Body of pancreas (tissue), 4 donors: ENCODE data around the gene KRTAP5-9. TPM values are rescaled to one million over a fixed set of nuclear protein-coding genes. Genes with fewer than 3 reads are reported as not detected.
"Not testable (repeated sequence)": the region's sequence is repeated elsewhere in the genome, so short reads cannot be mapped to it uniquely, and the experiment has no call there.

Experiments used
- ATAC-seq: fragments of 150-250 bp; one replicate; pipeline ENCODE4 v1.9.1; 2016
- DNase-seq, 4 donors: peaks; one replicate each; pipeline ENCODE4 v3.0.0-alpha.2; 2019
- H3K27ac ChIP-seq, 4 donors: fragments of 200-600 bp; sonication (generic); 1 replicate in 3 of 4; 2 replicates in 1 of 4; pipeline versions ENCODE4 v1.5.1 to v1.6.1; 2016 to 2019; ENCODE audit warnings: mild to moderate bottlenecking in 1 of 4, mixed read lengths in 1 of 4, moderate library complexity in 1 of 4
- H3K27me3 ChIP-seq, 2 donors: fragments of 200-600 bp; sonication (generic); one replicate each; pipeline ENCODE4 v1.6.0; 2016; ENCODE audit warnings: mild to moderate bottlenecking in 1 of 2
- H3K36me3 ChIP-seq, 2 donors: fragments of 200-600 bp; sonication (generic); replicated peaks in 1 of 2; 2 replicates each; pipeline ENCODE4 v1.5.1; 2016; ENCODE audit warnings: low read depth in 2 of 2; ENCODE audit not compliant: insufficient read depth in 1 of 2
- H3K4me1 ChIP-seq: fragments of 200-600 bp; sonication (generic); one replicate; pipeline ENCODE4 v1.6.0; 2016
- H3K4me3 ChIP-seq, 2 donors: fragments of 200-600 bp; sonication (generic); 1 replicate in 1 of 2; 2 replicates in 1 of 2; pipeline ENCODE4 v1.5.1; 2016 to 2019
- H3K9me3 ChIP-seq, 3 donors: fragments of 200-600 bp; sonication (generic); 1 replicate in 2 of 3; 2 replicates in 1 of 3; pipeline ENCODE4 v1.5.1; 2016
- CTCF ChIP-seq, 7 experiments: fragments of 450-650 bp in 4 of 7; fragments of 200-600 bp in 3 of 7; sonication (generic) in 3 of 7; IDR thresholded peaks; one replicate each; pipeline ENCODE4 v1.5.1; 2016 to 2019; ENCODE audit warnings: antibody characterized with exemption in 7 of 7
- POLR2A ChIP-seq, 3 donors: fragments of 450-650 bp; IDR thresholded peaks; one replicate each; pipeline ENCODE4 v1.6.1; 2016; ENCODE audit warnings: antibody characterized with exemption in 3 of 3, mild to moderate bottlenecking in 2 of 3
- WGBS, 2 donors: methylation state at CpG; one replicate each; pipeline ENCODE4 v1.1.5; 2017; 5-methylcytosine and 5-hydroxymethylcytosine counted together
- intact Hi-C: fragments of 100-400 bp; cut with DNase I; formaldehyde crosslinking; loops from one replicate; pipeline ENCODE4 v1.15.1; 2023
- total RNA-seq, 2 donors: library from RNA; depleted of rRNA; stranded (reverse); fragments of >200 nt; gene quantifications; one replicate each; pipeline ENCODE4 v1.1.0, GENCODE V29; 2016

KRTAP5-9 gene
- total RNA-seq, 2 donors from 2014 or later = 3.0 TPM; not detected in 1

- Histone ChIP-seq H3K27me3 (no peaks in the 10 kb centered on the region), H3K9me3 (no peaks in the 10 kb centered on the region), H3K27ac (no peak overlapping the region), H3K4me3 (no peak overlapping the region), H3K36me3 (no peaks in the 10 kb centered on the region), H3K4me1 (no peaks in the 10 kb centered on the region)
- no peak for TF ChIP-seq POLR2A (IDR thresholded peaks at IDR 0.05)
- no peak for TF ChIP-seq CTCF (IDR thresholded peaks at IDR 0.05)
- intact Hi-C loops = no loop called here
- DNase-seq (no peak), ATAC-seq (no peak)
- WGBS, 2 donors = 74 to 78% methylated on average over 11 of the region's 11 CpGs
Measured at GRCh38 chr11:71572811-71573210, 24.6 kb downstream of the KRTAP5-9 start.

GRCh38 chr11:71574418-71574817, 26.2 kb downstream of the KRTAP5-9 start:
- 51 to 68% methylated on average over 5 of the region's 5 CpGs for WGBS, 2 donors
- no peaks in the 10 kb centered on the region for H3K4me1 ChIP-seq
- DNase-seq = no peak
- no peak for TF ChIP-seq CTCF (IDR thresholded peaks at IDR 0.05)
- no peak for TF ChIP-seq POLR2A (IDR thresholded peaks at IDR 0.05)
- intact Hi-C loops = no loop called here
- H3K36me3 ChIP-seq = no peaks in the 10 kb centered on the region
- no peak overlapping the region for H3K4me3 ChIP-seq
- no peaks in the 10 kb centered on the region for H3K27me3 ChIP-seq
- ATAC-seq = no peak
- no peak overlapping the region for H3K27ac ChIP-seq
- no peaks in the 10 kb centered on the region for H3K9me3 ChIP-seq

- H3K4me3 ChIP-seq = no peak overlapping the region
- no peak for ATAC-seq
- no peaks in the 10 kb centered on the region for H3K4me1 ChIP-seq
- TF ChIP-seq POLR2A (IDR thresholded peaks at IDR 0.05) = no peak
- TF ChIP-seq CTCF (IDR thresholded peaks at IDR 0.05) = no peak
- H3K27me3 ChIP-seq = no peaks in the 10 kb centered on the region
- no peaks in the 10 kb centered on the region for H3K36me3 ChIP-seq
- 85 to 87% methylated on average over 4 of the region's 4 CpGs for WGBS, 2 donors
- intact Hi-C loops = no loop called here
- no peak overlapping the region for H3K27ac ChIP-seq
- no peaks in the 10 kb centered on the region for H3K9me3 ChIP-seq
- no peak for DNase-seq
Measured at GRCh38 chr11:71575723-71576424, 27.7 kb downstream of the KRTAP5-9 start.

GRCh38 chr11:71576688-71577465, 28.7 kb downstream of the KRTAP5-9 start:
- WGBS, 2 donors = 84 to 88% methylated on average over 16 to 35 of the region's 41 CpGs
- H3K36me3 ChIP-seq, DNase-seq, H3K4me1 ChIP-seq, H3K27me3 ChIP-seq, H3K9me3 ChIP-seq, H3K27ac ChIP-seq, H3K4me3 ChIP-seq, intact Hi-C loops, ATAC-seq: not testable (repeated sequence)

GRCh38 chr11:71577469-71578004, 29.3 kb downstream of the KRTAP5-9 start:
- TF ChIP-seq POLR2A (IDR thresholded peaks at IDR 0.05) = no peak
- no peak for TF ChIP-seq CTCF (IDR thresholded peaks at IDR 0.05)
- H3K4me3 ChIP-seq = no peak overlapping the region
- ATAC-seq (no peak), DNase-seq (no peak)
- no peaks in the 10 kb centered on the region for H3K27me3 ChIP-seq
- no peak overlapping the region for H3K27ac ChIP-seq
- intact Hi-C loops = no loop called here
- H3K4me1 ChIP-seq = no peaks in the 10 kb centered on the region
- H3K36me3 ChIP-seq = no peaks in the 10 kb centered on the region
- WGBS, 2 donors = 92 to 94% methylated on average over 7 of the region's 7 CpGs
- H3K9me3 ChIP-seq = no peaks in the 10 kb centered on the region

GRCh38 chr11:71579513-71579912, 31.3 kb downstream of the KRTAP5-9 start:
- H3K9me3 ChIP-seq, H3K36me3 ChIP-seq, intact Hi-C loops, H3K27ac ChIP-seq, H3K4me3 ChIP-seq, H3K4me1 ChIP-seq, H3K27me3 ChIP-seq, ATAC-seq: not testable (repeated sequence)
- peak in 1 of 4 donors; percentile 11 for DNase-seq
- 56 to 67% methylated on average over 5 to 7 of the region's 7 CpGs for WGBS, 2 donors
